CD1c-positive myeloid dendritic cell (primary cell): ENCODE results near the gene STIMATE.
A peak's percentile ranks its signal among the peaks of the same experiment; 100 is the strongest.

ENCODE experiments used
- DNase-seq: peaks from one replicate; pipeline ENCODE4 v3.0.0-alpha.2; 2016; ENCODE audit errors: extremely low spot score

Gene STIMATE

DNA sequence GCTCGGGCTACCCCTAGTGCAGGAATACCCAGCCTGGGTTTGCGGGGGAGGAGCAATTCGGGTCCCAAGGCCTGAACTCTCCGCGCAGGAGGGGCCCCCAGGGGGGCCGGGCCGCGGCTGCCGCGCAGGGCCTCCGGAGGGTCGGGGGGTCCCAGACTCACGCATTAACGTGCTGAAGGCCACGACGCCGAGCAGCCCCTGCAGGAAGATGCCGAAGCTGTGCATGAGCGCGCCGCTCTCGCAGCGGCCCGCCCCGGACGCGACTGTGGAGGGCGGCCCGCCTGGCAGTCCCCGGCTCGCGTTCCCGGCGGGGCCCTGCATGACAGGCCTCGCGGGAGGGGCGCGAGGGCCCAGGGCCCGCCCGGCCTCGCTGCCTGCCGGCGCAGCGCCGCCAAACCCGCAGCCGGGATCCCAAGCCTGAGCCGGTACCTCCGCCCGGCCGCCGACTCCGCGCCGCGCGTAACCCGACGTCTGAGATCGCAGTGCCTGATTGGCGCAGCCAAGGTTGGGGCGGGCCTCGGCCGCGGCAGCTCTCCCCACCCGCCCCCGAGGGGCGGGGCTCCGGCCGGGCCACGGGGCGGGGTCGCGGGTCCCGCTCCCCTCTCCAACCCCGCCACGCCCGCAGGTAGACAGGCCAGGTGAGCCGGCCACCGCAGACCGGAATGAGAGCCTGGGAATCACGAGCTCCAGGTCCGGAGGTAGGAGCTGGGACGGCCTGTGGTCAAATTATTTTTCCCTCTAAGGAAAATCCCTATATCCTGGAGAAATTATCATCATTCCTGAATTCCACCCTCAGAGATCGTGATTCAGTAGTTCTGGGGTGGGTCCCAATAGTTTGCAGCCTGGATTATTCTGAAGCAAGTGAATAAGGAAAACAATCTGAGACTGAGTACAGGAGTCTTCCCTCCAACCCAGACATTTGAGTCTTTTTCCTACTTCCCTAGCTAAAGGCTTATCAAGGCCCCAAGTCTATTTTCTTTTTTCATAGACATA lies at the start of gene STIMATE:
STIMATE (minus strand) TSS at position 419 of the 993 bp plus-strand sequence; CDS start at position 321, 98 bp downstream.
- peak; percentile 89 for DNase-seq

DNA sequence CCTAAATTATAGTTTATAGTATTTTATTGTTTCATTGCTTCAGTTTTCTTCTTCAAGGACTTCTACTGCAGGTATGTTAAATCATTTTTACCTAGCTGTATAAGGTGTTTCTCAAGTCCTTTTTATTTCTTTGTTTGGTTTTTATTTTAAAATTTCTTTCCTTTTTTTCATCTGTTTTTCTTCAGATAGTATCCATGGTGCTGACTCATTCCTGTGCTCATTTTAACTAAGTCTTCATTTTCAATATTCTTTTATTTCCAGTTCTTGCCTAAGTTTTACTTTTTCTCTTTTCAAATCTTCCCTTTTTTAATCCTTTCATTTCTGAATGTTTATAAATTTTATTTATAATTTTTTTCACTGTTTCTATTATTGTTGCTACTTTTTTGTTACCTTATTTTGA lies 42.3 kb upstream of the STIMATE start:
- no peak for DNase-seq

DNA sequence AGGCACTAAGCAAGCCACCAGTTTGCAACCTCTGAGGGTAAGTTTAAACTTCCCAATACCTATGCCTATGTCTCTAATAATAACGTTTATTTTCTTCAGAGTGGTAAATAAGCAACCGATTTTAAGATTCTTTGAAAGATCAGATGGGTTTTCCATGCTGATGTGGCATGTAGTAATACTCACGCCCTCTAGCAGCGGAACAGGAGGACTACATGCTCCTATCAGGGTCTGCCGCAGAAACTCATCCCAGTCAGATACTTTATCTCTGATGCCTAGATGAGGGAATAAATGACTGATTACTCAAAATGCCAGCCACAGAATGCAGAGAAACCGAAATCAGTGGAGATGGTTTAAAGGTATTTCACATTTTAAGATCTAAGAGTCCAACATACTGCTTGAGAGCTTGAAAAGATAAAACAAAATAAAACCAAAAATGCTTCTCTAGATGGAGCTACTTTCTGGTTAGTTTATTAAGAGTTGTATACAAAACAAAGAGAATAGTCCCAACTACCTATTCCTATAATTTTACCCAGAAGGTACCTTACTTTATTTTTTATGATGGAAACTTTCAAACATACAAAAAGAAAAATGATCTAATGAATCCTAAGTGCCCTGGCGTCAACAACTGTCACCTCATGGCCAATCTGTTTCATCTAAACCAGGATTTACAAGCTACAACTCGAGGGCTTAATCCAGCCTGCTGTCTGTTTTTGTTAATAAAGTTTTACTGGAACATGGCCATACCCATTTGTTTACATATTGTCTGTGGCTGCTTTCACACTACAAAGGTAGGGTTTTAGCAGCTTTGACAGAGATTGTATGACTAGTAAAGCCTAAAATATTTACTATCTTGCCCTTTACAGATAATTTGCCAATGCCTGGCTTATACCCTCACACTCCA lies 37.5 kb upstream of the STIMATE start:
- DNase-seq = peak; percentile 53

DNA sequence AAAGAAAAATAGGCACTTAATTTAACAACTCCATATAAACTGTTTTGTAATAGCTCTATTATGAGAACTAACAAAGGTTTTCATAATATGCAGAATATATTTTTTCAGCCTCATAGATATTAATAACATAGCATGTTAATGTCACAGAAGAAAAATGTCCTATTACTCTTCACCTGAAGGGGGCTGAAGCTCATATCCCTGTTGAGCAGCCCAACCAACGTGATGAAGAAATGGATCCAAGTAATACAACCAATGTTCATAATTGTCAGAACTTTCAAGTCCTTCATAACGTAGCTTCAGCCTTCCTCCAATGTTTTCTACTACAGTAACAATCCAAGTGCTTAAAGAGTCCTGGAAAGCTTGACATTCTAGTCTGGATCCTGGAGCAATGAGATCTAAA lies 34.5 kb upstream of the STIMATE start:
- no peak for DNase-seq

DNA sequence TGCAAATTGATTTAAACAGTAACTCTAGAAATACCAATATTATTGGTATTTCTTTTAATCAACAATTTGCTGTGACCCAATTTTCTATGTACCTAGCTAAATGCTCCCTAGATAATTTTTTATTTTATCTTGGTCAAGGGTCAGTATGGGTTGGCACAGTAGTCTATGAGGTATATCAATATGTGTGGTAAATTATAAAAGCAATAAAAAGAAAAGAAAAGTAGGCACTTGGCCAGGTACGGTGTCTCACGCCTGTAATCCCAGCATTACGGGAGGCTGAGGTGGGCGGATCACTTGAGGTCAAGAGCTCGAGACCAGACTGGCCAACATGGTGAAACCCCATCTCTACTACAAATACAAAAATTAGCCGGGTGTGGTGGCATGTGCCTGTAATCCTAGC lies 34.0 kb upstream of the STIMATE start:
- DNase-seq = no peak

DNA sequence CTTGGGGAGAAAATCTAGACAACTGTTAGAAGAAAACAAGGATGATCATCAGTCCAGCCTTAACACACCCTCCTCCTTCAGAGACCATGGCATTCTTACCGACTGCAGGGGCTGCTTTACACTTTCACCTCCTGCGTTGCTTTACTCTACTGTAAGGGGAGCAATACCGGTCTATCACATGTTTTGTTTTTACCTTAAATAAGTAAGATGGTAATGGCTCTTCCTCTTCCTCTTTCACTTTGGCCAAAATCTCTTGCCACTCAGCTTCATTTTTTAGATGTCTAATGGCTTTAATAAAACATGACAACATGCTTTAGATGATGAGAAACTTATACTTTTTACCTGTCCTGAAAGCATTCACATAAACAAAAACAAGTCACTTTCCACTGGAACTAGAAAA lies 33.4 kb upstream of the STIMATE start:
- no peak for DNase-seq

DNA sequence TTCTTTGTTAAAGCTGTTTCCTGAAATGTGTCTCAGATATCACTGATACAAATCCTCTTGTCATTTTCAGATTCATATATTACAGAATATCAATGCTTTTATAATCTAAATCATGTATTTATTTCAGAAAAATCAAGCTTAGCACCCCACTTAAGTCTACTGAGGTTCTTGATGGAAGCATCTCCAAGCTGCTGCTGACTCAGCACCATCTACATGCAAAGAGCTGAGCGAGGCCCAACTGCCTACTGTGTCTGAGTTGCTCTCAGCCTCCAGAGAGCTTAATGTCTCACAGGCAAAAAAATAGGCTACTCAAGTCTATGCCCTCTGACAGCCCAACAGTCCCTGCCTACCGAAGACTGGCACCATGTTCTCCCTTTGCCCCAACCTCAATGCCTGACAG lies 29.2 kb upstream of the STIMATE start:
- DNase-seq = no peak

DNA sequence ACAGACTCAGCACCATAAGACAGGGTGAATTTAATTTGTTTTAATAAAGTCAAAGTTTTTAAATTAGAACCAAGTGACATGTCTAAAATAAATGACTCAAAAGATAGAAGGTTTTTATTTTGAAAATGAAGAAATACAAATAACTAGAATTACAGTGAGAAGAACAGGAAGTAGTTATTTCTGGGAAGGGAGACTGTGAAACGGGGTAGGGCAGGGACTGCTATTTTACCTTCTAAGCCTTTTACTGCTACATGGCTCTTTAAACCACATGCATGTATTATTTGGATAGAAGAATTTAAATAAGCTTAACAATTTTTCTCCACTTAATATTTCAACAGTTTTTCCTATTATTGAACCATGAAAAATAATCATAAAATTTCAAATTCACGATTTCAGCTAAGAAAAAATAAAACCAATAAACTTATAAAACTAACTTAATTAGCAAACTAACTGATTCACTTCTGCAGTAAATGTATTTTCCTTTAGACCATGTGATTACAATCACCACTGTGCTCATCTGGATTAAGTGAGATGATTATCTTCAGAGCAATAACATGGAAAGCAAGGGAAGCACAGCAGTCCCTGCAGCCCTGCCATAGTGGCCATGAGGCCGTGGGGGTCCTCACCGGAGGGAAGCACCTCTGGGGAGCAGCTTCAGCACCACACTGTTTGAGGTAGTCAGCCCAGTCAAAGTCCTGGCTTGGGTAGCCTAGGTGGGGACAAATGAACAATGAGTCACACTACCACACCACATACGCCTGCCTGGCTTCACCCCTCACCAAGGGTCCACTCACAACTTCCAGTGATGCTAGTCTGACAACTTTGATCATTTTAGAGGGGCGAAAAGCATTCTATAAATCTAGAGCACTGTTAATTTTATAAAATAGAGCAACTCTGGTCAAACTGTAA lies 28.3 kb upstream of the STIMATE start:
- DNase-seq = peak; percentile 22

DNA sequence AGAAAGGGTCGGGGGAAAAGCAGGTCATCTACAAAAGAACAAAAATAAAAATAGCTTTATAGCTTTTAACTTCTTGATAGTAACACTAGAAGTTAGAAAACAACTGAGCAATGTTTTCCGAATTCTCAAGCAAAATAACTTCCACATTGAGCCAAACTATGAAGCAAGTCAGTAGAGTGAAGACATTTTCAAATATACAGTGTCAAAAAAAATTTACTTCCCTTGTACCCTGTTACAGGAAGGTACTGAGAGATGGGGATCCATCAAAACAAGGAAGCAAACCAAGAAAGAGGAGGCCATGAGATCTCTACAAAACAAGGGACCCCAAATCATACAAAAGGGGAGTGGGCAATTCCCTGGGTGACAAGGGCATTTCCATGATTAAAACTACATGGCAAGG lies 26.6 kb upstream of the STIMATE start:
- DNase-seq = peak; percentile 8

DNA sequence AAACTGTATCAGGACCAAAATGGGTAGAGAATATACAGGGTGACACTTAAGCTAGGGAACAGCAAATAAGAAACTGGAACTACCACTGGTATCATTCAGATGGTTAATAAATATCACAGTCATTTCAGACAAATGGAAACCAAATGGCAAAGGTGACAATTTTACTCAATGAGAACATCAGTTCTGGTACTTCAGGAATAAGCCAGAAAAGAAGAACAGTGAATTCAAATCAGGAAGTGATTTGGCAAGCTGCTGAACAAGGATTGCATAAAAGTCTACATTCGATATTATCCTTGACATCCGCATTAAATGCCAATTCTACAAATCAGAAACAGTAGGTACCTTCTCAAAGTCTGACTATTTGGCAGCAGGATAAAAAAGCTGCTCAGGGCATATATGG lies 23.5 kb upstream of the STIMATE start:
- DNase-seq = peak; percentile 61

DNA sequence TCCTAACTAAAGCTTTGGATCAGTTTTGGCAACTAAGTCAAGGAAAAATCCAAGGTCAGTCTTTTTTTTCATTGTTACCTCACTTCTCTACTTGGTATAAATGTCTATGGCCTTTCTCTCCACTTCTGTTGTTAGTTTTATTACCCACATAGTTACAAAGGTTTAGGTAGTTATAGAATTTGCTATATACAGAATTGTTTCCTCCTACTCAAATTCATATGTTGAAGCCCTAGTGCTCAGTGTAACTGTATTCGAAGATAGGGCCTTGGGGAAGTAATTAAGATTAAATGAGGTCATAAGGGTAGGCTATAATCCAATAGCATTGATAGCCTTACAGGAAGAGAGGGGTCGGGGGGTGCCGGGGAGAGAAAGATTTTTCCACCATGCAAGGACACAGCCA lies 19.7 kb upstream of the STIMATE start:
- no peak for DNase-seq

DNA sequence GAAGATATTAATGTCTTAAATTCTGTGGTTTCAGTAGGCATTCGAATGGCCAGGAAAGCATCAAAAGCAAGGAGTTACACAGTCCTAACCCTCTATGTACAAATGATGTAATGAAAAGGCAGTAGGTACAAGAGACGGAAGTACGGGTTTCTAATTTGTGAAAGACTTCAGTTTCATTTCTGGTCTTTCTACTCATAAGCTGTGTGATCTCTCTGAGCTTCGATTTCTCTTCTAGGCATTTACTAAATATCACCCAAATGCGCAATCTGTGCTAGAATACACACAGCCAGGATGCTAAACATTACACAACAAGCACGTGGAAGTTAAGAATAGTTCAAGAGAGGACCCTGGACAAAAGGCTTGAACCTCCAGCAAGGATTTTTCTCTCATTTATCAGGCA lies 17.9 kb upstream of the STIMATE start:
- peak; percentile 27 for DNase-seq

DNA sequence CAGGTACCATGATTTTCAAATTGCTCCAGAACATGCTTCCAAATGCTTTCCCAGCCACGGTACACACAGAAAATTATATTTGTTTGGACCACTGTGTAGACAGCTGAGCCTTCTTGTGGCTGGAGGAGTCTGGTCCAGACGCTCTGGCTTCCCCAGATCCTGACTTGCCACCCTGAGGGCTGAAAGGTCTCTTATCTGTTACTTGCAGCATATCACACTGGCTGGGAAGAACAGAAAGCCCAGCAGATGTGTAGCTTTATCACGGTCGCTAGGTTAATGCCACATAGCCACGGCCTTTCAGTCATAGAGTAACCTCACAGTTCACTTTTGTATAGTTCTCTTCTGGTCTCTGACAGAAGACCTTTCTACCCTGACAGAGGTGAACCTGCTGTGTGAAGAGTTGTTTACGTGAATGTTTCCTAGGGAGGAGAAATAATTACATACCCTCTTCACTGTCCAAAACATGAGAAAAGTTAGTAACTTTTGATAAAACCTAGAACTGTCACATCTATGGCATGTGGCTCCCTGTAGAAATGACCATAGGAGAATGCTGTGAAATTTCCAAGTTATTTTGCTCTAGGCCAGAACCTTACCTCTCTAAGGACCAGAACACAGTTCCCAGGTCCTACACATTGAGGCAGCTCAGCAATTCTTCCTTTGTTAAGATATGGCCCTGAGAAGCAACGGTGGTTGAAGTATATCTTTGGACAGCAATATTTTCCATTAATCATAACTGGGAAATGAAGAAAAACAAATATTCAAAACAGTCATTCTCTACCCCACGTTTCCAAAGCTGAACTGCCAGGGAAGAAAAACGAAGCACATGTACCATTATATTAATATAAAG lies 15.8 kb upstream of the STIMATE start:
- no peak for DNase-seq

DNA sequence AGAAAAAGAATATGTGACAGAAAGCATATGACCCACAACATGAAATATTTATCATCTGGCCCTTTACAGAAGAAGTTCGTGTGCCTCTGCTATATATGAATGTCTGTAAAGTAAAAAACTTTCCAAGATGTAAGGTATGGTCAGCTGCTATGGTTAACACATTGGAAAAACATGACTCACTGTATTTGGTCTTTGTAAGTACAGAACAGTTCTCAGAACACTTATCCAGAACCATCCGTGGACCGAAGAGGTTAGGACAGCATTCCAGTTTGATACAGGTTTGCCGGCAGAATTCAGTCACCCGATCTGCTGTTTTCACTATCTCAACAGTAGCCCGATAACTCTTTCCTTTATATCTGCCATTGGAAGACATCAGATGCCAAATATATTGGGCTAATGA lies 13.5 kb upstream of the STIMATE start:
- DNase-seq = no peak

DNA sequence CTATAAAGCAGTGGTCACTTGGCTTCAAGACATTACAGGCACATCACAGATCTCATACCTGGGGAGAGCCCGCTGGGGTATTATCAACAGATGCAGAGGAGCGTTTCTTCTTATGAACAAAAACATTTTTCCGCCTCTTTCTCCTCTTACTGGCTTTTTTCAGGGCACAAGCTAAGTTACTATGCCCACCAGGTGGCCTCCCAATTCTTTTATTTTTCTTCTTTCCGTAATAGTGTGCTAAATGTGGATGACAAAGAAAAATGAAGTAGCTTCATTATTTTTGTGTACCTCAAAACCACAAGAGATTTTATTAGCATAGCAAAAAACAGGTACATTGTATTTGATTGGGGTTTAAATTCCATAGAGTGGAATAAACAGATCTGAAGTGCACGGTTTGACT lies 10.1 kb upstream of the STIMATE start:
- DNase-seq = no peak

DNA sequence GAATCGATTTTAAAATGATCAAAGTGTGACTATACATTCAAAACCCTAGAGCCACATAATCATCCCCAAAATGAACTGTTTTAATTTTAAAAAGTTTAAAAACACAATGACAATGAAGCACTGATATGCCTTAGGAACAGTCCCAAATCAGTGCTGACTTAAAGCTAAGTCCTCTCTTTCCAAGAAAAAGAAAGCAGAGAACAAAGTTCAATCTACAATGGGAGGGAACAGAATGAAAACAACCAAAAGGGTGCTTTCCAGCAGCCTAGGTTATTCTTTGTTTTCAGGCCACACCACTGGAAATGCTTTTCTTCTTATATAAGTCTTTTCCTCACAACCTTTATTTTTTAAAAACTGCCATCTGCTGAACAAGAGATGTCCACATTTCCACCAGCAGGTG lies 7.2 kb upstream of the STIMATE start:
- DNase-seq = no peak

DNA sequence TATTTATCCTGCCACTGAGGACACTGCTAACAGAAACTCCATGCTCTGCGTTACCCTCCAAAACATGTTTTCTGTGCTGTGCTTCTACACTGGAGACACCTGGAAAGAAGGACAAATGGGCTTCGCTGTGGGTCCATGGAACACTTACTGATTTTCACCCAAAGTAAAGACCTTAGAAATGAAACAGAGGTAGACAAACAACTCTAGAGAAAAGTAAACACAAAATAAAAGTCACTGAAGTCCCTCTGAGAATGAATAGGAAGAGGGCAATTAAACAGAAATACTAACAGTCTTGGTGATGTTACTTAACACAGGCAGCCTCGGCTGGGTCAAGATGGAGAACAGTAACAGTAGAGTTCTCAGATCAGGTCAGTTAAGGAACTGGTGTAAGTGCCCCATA lies 6.7 kb upstream of the STIMATE start:
- DNase-seq = no peak

DNA sequence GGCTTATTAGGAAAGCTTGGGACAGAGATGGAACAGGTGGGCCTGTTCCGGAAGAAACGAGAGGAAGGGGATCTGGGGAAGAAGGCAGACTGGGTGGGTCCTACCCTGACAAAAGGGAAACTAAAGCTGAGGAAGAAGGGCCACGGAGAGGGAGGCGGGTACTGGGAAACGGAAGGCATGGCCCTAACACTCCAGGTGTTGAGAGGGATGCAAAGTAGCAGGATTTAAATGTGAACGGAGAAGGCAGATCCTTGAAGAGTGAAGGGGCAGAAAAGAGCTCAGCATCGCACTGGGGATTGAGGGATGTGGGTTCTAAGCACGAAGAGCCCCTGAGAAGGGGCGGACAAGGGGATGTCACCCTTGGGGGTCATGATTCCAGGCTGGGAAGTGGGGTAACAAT lies 735 bp downstream of the STIMATE start:
- DNase-seq = no peak

DNA sequence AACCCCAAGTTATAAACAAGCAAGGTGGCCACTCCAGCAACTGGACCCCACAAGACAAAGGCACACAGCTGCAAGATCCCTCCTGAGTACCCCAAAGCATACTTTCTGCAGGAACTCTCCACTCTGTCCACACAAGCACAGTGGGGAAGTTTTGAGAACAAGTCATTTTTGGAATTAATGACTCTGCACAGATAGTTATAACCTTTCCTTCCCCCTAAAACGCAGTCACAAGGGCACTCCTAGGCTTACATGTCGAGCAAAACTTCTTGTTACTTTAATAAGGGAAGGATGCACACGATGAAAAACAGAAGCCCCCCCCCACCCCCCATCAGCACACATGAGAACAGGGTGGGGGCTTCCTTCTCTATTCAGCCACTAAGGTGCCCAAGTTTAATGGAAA lies 1.2 kb downstream of the STIMATE start:
- DNase-seq = peak; percentile 24

DNA sequence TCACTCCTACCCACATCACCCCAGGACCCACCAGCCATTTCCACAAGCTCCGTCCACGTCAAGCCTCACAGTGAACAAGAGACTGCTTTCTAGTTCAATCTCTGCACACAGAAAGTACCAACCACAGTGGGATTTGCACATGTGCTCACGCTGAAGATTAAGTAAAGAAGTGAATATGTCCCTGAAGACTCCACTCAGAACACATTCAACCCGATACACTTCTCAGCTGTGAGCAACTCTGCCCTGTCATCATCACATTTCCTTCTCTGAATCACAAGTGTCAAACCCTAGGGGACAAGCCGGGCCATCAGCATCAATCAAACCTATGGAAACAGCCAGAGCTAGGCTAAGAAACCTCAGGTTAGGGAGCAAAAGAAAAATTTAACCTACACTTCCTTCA lies 1.9 kb downstream of the STIMATE start:
- DNase-seq = no peak

DNA sequence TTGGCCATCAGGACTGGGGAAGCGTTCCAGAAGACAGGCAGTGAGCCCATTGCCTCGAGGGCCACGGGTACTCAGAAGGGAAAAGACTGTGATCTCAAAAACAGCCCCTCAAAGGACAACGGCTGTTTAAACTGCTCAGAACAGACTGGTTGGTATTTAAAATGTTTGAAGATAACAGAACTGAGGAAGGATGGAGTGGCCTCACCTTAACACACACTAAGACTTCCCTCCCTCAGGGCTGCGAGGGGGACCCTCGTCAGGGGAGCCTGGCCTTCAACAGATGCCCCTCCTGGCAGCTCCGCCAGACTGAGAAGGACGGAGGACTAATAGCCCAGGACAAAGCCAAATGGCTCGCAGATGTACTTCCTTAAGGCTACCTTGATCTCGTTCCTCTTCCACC lies 2.6 kb downstream of the STIMATE start:
- no peak for DNase-seq
